HK-2 (cell line): Measurements from ENCODE around the gene KIAA1143.

Experiments used
- DNase-seq: peaks from one replicate; pipeline ENCODE4 v3.0.0-alpha.2; 2018; ENCODE audit not compliant: unreplicated experiment

The KIAA1143 gene

GRCh38 chr3:44761424-44762169, at the start of gene KIAA1143, which contains the start of gene KIF15:
Gene KIAA1143, minus strand, starts transcription at chr3:44761619. Its CDS starts 17 bp downstream, at chr3:44761602.
Gene KIF15, plus strand, starts transcription at chr3:44761794. Its CDS starts 72 bp downstream, at chr3:44761866.
- DNase-seq = peak; percentile 89

- DNase-seq = no peak
Observed at GRCh38 chr3:44805960-44806359, 44.5 kb upstream of the KIAA1143 start.

- DNase-seq = no peak
Observed at GRCh38 chr3:44803298-44803697, 41.9 kb upstream of the KIAA1143 start.

GRCh38 chr3:44802011-44802410, 40.6 kb upstream of the KIAA1143 start:
- no peak for DNase-seq

GRCh38 chr3:44795197-44795596, 33.8 kb upstream of the KIAA1143 start:
- DNase-seq = no peak

GRCh38 chr3:44782891-44783290, 21.5 kb upstream of the KIAA1143 start:
- no peak for DNase-seq

- DNase-seq = no peak
Observed at GRCh38 chr3:44772099-44772442, 10.7 kb upstream of the KIAA1143 start.

- no peak for DNase-seq
Observed at GRCh38 chr3:44771424-44772098, 10.1 kb upstream of the KIAA1143 start.

- DNase-seq = no peak
Observed at GRCh38 chr3:44764248-44764647, 2.8 kb upstream of the KIAA1143 start.

GRCh38 chr3:44762690-44763089, 1.3 kb upstream of the KIAA1143 start:
- no peak for DNase-seq

GRCh38 chr3:44762170-44762677, 805 bp upstream of the KIAA1143 start:
- DNase-seq = no peak

GRCh38 chr3:44761101-44761423, 357 bp downstream of the KIAA1143 start:
- DNase-seq = no peak

- no peak for DNase-seq
Observed at GRCh38 chr3:44734646-44735168, 26.7 kb downstream of the KIAA1143 start.

- peak; percentile 75 for DNase-seq
Observed at GRCh38 chr3:44729384-44729910, 32.0 kb downstream of the KIAA1143 start, which contains the start of gene ZNF501. Gene ZNF501, plus strand, starts transcription at chr3:44729635. Its CDS starts 4,787 bp downstream, at chr3:44734422.

GRCh38 chr3:44722103-44722401, 39.4 kb downstream of the KIAA1143 start:
- no peak for DNase-seq

- DNase-seq = no peak
Observed at GRCh38 chr3:44721231-44722102, 40.0 kb downstream of the KIAA1143 start.

- DNase-seq = peak; percentile 71
Observed at GRCh38 chr3:44712455-44713075, 48.9 kb downstream of the KIAA1143 start, which contains the start of gene ZNF502. Gene ZNF502, plus strand, starts transcription at chr3:44712660. Its CDS starts 7,602 bp downstream, at chr3:44720262.
